ENCODE data around the gene RBBP8NL. TPM values are rescaled to one million over a fixed set of nuclear protein-coding genes. Genes with fewer than 3 reads are reported as not detected.

Gene RBBP8NL
- total RNA-seq, 1 donor from 2014 or later: not detected

DNA sequence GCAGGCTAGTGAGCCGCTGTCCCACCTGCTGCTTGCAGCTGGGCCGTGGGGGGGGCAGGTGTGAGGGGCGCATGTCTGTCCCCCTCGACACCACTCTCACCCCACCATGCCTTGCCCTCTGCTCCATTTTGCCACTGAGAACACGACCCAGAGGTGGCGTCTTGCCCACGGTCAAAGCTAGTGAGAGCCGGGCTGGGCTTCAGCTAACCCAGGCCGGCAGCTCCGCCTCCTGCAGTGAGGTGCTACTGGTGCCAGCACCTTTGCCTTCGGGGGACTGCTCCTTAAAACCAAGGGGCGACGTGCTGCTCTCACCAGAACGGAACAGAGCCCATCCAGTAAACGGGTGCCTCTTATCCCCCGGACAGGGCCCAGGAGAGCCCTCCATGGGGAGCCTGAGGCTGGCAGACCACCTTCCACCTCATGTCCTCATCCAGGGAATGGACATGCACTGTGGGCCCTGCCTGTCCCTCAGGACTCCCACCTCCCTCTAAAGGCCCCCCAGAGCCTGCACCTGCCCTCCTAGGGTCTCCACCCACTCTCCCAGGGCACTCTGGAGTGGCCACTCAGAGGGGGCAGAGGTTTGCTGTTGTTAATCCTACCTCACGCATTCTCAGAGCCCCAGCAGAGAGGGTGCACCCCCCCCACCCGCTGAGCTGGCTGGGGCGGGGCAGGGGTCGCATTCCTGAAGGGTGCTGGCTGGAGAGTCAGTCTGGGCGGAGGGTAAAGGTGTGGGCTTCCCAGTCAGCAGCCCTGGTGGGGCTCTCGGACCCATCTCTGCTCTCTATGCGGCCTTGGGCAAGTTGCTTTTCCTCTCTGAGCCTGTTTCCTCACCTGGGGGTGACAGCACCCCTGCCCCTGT is 2.9 kb downstream of the RBBP8NL start:
- Mint-ChIP-seq H3K27ac (ENCODE audit: unreplicated experiment) (no peak overlapping the region), H3K36me3 (ENCODE audit: unreplicated experiment) (no peaks in the 10 kb centered on the region), H3K4me3 (ENCODE audit: unreplicated experiment) (no peak overlapping the region), H3K4me1 (ENCODE audit: unreplicated experiment) (no peaks in the 10 kb centered on the region), H3K27me3 (ENCODE audit: unreplicated experiment) (no peaks in the 10 kb centered on the region), H3K9me3 (ENCODE audit: unreplicated experiment) (no peaks in the 10 kb centered on the region)
- TF ChIP-seq, protein P1, sequence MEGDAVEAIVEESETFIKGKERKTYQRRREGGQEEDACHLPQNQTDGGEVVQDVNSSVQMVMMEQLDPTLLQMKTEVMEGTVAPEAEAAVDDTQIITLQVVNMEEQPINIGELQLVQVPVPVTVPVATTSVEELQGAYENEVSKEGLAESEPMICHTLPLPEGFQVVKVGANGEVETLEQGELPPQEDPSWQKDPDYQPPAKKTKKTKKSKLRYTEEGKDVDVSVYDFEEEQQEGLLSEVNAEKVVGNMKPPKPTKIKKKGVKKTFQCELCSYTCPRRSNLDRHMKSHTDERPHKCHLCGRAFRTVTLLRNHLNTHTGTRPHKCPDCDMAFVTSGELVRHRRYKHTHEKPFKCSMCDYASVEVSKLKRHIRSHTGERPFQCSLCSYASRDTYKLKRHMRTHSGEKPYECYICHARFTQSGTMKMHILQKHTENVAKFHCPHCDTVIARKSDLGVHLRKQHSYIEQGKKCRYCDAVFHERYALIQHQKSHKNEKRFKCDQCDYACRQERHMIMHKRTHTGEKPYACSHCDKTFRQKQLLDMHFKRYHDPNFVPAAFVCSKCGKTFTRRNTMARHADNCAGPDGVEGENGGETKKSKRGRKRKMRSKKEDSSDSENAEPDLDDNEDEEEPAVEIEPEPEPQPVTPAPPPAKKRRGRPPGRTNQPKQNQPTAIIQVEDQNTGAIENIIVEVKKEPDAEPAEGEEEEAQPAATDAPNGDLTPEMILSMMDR (IDR thresholded peaks at IDR 0.05): no peak
- DNase-seq (ENCODE audit: extremely low spot score, unreplicated experiment): no peak

DNA sequence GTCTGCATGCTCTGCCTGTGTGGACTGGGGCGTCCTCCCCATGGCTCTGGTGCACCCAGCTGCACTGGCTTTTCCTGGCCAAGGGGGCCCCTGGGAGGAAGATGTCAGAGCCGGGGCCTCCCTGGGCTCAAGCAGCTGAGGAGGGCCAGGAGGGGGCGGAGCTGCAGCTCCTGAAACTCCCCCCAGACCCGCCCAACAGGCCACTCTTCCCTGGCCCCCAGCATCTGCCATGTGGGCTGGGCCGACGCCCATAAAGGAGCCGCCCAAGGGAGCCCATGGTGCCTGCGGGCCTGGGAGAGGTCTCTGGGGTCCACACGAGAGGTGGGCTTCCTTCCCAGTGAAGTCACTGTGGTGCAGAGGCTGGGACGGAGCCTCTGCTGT is 4.0 kb downstream of the RBBP8NL start:
- Mint-ChIP-seq H3K27me3 (ENCODE audit: unreplicated experiment) (no peaks in the 10 kb centered on the region), H3K4me1 (ENCODE audit: unreplicated experiment) (no peaks in the 10 kb centered on the region), H3K4me3 (ENCODE audit: unreplicated experiment) (no peak overlapping the region), H3K27ac (ENCODE audit: unreplicated experiment) (no peak overlapping the region), H3K36me3 (ENCODE audit: unreplicated experiment) (no peaks in the 10 kb centered on the region), H3K9me3 (ENCODE audit: unreplicated experiment) (no peaks in the 10 kb centered on the region)
- TF ChIP-seq, protein P1 (IDR thresholded peaks at IDR 0.05): no peak
- no peak for DNase-seq (ENCODE audit: extremely low spot score, unreplicated experiment)

DNA sequence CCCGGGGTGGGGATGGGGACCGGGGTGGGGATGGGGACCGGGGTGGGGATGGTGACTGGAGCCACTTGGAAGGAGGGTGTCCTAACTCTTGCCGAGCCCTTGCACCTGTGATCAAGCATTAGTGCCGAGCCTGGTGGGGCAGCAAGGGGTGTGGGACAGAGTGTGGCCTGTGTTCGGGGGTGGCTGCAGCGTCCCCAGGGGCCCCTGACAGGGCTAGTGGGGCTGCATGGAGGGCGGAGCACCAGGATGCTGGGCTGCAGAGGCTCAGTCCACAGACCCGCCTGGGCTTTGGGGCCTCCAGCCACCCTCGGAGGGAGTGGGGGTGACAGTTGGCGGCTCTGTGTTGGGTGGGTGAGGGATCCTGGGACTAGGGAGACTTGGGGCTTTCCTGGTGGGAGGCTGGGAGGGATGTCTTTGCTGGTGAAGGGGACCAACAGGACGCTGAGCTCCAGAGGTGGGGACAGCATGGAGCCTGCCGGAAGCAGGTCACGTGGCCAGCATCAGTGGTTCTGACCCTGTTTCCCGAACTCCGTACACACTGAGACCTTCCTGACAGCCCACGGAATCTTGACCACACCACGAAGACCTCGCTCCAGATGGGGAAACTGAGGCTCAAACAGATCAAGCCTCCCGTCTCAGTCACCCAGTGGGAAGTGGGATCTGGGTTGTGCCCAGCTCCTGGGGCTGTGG is 4.6 kb downstream of the RBBP8NL start:
- H3K4me1 Mint-ChIP-seq (ENCODE audit: unreplicated experiment): no peaks in the 10 kb centered on the region
- no peaks in the 10 kb centered on the region for H3K36me3 Mint-ChIP-seq (ENCODE audit: unreplicated experiment)
- DNase-seq (ENCODE audit: extremely low spot score, unreplicated experiment): no peak
- no peak overlapping the region for H3K27ac Mint-ChIP-seq (ENCODE audit: unreplicated experiment)
- no peaks in the 10 kb centered on the region for H3K9me3 Mint-ChIP-seq (ENCODE audit: unreplicated experiment)
- H3K4me3 Mint-ChIP-seq (ENCODE audit: unreplicated experiment): no peak overlapping the region
- TF ChIP-seq, protein P1 (IDR thresholded peaks at IDR 0.05): no peak
- H3K27me3 Mint-ChIP-seq (ENCODE audit: unreplicated experiment): no peaks in the 10 kb centered on the region

DNA sequence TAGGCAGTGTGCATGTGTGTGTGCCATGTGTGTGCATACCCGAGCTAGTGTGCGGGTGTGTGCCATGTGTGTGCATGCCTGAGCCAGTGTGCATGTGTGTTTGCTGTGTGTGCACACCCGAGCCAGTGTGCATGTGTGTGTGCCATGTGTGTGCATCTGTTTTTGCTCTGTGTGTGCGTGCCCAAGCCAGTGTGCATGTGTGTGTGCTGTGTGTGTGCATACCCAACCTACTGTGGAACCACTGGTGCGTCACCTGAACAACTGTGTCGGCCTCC is 5.7 kb downstream of the RBBP8NL start:
- TF ChIP-seq, protein P1 (IDR thresholded peaks at IDR 0.05): no peak
- no peaks in the 10 kb centered on the region for H3K27me3 Mint-ChIP-seq (ENCODE audit: unreplicated experiment)
- no peaks in the 10 kb centered on the region for H3K36me3 Mint-ChIP-seq (ENCODE audit: unreplicated experiment)
- H3K9me3 Mint-ChIP-seq (ENCODE audit: unreplicated experiment): no peaks in the 10 kb centered on the region
- no peak overlapping the region for H3K4me3 Mint-ChIP-seq (ENCODE audit: unreplicated experiment)
- no peak for DNase-seq (ENCODE audit: extremely low spot score, unreplicated experiment)
- H3K27ac Mint-ChIP-seq (ENCODE audit: unreplicated experiment): no peak overlapping the region
- H3K4me1 Mint-ChIP-seq (ENCODE audit: unreplicated experiment): no peaks in the 10 kb centered on the region
